Stimulated activated CD4-positive, alpha-beta T cell treated with anti-CD3 and anti-CD28 coated beads, Interleukin-12 subunit alpha, Interleukin-12 subunit beta, amount 100 ng/mL, for 48 hours (primary cell): ENCODE data around the gene HDHD5.
A peak's percentile ranks its signal among the peaks of the same experiment; 100 is the strongest.

Experiments
- DNase-seq, 3 donors: peaks; one replicate each; pipeline ENCODE4 v3.0.0-alpha.2; 2020; ENCODE audit warnings: low read depth in 2 of 3, low spot score in 1 of 3

The HDHD5 gene

DNA sequence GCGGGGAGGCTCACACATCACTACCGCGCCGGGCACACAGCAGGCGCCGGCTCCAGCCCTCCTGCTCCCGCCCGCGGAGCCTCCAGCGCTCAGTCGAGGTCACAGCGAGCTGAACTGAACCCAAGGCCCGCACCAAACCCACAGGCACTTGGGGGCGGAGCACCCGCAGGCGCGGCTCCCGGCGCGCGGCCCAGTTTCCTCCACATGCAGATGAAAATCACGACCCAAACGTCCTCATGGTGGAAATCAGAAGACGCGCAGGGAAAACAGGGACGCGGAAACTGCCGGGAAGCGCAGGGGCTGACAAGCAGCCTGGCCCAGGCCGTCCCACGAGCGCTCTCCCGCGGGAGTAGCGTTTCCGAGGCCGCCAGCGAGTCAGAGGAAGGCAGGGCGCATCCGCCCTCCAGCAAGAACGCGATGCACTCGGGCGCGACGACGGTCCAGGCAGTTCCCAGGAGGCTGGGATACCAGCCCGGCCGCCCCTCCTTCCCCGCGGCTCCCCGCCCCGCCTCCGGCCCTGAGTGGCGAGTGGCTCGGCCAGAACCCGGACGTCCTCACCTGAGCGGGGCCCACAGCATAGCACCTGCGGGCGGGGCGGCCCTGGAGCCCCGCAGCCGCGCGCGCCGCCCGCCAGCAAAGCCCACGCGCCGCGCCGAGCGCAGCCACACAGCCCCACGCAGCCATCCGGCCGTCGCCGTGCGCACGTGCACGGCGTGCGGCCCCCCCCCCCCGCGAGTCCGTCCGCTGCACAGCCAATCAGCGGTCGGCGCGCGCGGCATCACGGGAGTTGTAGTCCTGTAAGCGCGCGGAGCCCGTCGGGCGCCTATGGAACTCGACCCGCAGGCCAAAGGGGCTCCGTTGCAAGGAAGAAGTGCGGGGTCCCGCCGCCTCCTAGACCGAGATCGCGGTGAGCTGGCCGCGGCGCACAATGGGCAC, at the start of gene HDHD5:
HDHD5 (minus strand) TSS at position 710 of the 936 bp plus-strand sequence; CDS start at position 684, 26 bp downstream.
- DNase-seq: peak; percentile 77 to 88 (median 79)

DNA sequence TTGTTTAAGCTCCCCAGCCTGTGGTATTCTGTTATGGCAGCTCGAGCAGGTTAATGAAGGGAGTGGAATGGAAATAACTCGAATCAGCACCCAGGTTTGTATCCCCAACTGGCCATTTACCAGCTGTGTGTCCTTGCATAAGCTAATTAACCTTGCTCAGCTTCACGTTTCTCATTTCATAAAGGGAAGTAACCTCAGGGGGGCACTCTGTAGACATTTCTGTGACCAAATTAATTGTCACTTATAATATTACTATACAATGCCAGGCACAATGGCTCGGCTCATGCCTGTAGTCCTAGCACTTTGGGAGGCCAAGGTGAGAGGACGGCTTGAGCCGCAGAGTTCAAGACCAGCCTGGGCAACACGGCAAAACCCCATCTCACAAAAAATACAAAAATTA, 46.4 kb upstream of the HDHD5 start:
- DNase-seq: no peak

DNA sequence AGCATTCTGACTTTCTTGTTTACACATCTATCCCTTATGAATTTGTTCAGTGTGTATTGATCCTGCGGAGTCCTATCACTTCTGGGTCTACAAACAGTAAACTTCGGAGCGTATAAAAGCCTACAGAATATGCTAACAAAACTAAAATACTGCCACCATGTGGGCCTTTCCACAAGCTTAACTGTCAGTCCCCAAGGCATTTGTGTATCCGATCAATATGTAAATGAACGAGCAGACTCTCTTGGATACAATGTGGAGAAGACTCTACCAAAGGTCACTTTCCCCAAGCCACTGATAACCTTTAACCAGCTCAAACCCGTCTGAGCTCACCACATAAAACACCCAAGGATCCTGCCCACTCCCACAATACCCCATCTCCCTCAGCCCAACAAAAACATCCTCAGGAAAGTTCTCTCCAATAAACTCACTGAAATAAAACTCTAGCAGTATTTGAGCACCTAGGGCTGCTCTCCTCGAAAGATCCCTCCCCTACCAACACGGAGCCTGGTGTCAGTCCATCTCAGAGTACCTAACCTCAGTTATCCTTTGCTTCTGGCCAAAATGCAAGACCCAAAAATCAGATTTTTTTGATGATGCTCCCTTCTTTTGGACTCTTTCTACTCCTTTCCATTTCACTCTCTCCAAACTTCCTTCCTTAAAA, 42.3 kb upstream of the HDHD5 start:
- no peak for DNase-seq

GRCh38 chr22:17199003-17199731, 40.1 kb upstream of the HDHD5 start:
- no peak for DNase-seq

- DNase-seq: no peak
Measured at GRCh38 chr22:17198170-17199002, 39.3 kb upstream of the HDHD5 start.

DNA sequence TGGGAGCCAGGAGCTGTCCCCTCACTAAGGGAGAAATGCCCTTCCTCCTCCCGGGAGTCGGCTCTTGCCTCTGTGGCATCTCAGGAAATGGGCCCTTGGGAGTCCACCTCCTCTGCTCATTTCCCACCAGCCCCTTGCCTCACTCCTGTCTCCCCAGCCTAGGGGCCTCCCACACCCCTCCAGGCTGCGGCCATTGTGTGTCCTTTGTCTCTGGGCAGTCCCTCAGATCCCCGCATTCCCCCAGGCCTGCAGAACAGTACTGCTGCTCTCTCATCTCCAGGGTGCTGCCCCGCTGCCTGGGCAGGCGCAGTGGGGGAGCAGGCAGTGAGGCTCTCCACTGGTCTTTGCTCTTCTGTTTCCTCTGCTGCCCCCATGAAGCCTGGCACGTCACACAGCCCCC, 35.1 kb upstream of the HDHD5 start:
- no peak for DNase-seq

GRCh38 chr22:17192186-17192585, 33.1 kb upstream of the HDHD5 start:
- DNase-seq: no peak

DNA sequence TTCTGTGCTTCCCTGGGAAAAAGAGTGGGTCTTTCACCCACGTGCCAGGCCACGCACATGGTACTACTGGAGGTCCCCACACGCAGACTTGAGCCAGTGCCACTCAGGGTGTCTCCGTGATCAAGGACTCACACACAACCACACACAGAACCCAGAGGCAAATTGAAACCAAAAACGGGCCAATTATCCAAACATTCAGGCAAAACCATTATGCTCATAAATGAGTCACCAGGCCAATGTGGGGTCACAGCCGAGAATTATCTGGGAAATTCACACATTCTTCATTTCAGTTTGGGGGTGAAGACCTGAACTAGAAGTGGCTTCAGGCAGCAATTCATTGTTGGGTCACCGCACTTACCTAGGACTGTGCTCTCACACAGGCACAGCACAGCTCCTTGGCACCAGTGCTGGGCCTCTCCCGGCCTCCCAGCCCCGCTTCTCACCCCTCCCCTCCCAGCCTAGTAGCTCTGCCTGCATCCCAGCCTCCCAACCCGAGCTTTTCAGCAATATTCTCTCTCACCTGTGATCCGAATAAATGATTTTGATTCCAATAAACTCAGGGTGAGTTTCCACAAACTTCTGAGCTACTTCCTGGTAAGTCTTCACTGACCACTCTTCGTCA, 32.2 kb upstream of the HDHD5 start:
- no peak for DNase-seq

DNA sequence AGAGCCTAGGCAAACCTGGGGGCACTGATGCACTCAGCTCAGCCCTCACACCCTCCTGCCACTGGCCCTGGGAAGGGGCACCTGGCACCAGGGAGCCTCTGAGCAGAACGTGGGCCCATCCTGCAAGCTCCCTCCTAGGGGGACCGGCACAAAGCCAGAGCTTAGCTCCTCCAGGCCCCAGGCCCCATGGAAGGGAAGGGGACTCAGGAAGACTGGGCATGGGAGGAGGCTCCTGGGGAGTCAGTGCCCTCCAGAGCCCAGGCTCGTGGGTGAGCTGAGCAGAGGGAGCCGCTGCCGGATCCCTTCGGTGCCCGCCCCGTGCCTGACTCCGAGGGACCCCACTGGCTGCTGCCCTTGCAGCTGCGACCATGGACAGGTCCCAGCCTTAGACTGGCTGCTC, 31.6 kb upstream of the HDHD5 start:
- no peak for DNase-seq

DNA sequence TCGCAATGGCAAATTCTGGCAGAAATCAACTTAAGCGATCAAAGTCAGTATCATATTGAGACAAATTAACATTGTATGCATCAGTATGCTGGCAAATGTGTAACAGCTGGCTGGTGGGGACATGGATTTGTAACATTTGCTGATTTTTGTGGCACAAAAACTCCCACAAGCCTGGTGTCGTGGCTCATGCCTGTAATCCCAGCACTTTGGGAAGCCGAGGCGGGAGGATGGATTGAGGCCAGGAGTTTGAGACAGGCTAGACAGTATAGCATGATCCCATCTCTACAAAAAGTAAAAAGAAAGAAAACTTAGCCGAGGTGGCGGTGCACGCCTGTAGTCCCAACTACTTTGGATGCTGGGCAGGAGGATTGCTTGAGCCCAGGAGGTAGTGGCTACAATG, 17.6 kb upstream of the HDHD5 start:
- DNase-seq: no peak

GRCh38 chr22:17172029-17172833, 13.2 kb upstream of the HDHD5 start:
- DNase-seq: no peak

DNA sequence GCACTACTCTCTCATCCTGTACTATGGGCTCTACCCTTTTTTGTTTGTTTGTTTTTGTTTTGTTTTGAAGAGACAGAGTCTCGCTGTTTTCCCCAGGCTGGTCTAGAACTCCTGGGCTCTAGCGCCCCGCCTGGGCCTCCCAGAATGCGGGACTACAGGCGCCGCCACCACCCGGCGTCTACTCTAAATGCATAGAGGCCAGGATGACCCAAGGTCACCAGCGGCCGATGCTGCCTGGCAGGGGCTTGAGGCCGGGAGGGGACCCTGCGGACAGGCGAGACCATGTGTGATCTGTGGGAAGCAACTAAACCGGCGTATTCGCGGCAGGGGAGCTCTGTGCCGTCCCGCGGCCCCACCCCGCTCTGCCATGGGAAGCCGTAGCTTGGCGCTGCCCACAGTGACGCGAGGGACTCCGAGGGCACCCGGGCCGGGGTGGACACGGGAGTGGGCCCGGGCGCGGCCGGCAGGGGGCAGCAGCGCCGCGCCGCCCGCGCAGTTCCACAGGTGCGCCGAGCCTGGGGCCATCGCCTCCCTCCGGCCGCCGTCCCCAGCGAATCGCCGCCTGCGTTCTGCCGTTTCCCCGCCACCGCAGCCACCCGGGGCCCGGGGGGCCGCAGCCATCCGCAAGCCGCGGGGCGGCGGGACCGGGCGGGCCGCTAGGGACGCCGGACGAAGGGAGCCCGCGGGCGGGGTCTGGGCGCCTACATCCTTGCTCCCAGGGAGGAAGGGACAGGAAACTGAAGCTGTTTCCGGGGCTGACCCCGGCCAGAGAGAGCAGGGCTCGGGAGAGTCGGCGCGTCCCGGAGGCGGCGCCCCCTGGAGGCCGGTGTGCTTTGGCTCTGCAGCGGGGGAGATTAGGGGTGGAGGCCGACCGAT, 12.3 kb upstream of the HDHD5 start:
- DNase-seq: peak; percentile 77 to 84 (median 80)

DNA sequence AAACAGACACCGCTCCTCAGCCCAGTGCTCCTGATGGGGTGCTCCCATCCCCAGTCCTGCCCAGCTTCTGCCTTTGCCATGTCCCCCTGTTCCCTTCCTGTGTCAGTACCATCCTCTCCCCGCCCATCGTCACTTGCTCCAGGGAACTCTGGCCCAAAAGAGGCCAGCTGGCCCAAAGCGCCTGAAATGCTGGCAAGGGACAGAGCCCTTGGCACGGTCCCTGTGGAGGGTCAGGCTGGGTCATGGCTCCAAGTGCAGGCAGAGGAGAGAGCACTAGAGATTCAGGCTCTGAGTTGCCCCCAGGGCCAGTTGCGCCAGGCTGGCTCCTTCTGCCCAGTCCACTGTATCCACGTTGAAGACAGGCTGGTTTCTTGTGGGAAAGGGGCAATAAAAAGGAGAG, 8.4 kb upstream of the HDHD5 start:
- no peak for DNase-seq

GRCh38 chr22:17164392-17165024, 5.4 kb upstream of the HDHD5 start:
- DNase-seq: no peak

- DNase-seq: no peak
Measured at GRCh38 chr22:17162731-17163130, 3.7 kb upstream of the HDHD5 start.

- DNase-seq: no peak
Measured at GRCh38 chr22:17161991-17162390, 2.9 kb upstream of the HDHD5 start.

GRCh38 chr22:17159504-17159951, 451 bp upstream of the HDHD5 start:
- peak; percentile 65 to 69 (median 66) for DNase-seq

- DNase-seq: no peak
Measured at GRCh38 chr22:17158176-17158567, 905 bp downstream of the HDHD5 start.
